Measurements from ENCODE around the gene AFTPH.

AFTPH gene

DNA sequence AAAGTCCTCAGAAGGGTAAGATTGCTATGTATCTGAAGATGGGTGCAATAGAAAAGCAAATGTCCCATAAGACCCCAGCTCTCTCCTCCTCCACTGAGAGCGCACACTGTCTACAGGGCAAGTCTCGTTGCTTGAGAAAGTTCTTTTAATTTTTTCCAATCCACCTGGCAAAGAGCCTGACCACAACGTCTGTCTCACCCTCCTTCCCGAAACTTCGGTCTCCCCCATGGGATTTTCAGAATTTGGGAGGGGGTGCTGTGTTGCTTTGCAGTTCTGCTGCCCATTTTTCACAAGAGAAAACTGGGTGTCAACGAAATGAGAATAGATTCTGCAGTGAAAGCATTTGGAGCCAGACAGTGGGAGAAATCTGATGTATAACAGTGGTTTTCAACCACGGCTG lies 89.1 kb downstream of the AFTPH start:
- DNase-seq (ENCODE audit: low spot score): no peak

DNA sequence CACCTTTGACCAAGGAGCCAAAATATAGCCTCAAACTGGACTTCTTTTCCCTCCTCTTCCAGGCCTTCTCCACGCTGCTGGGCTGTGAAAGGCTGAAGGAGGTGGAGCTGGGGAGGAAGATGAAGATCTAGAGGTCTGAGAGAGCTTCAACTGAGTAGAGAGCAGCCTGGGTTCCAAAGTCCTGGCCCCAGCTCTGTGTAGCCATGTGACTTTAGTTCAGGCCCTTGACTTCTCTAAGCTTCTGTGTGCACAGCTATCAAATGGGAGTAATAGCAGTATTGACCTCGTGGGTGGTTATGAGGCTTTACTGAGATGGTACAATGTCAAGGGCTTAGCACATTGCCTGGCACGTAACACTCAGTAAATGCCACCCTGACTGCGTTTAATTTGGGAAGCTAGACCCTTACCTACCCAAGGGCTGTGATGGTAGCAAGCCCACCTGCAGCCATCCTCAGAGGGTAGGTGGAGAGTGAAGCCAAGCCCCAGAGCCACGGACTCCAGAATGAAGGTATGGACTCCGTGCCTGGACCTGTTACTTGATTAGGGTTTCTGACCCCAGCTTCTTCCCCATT lies 91.2 kb downstream of the AFTPH start:
- no peak for DNase-seq (ENCODE audit: low spot score)

DNA sequence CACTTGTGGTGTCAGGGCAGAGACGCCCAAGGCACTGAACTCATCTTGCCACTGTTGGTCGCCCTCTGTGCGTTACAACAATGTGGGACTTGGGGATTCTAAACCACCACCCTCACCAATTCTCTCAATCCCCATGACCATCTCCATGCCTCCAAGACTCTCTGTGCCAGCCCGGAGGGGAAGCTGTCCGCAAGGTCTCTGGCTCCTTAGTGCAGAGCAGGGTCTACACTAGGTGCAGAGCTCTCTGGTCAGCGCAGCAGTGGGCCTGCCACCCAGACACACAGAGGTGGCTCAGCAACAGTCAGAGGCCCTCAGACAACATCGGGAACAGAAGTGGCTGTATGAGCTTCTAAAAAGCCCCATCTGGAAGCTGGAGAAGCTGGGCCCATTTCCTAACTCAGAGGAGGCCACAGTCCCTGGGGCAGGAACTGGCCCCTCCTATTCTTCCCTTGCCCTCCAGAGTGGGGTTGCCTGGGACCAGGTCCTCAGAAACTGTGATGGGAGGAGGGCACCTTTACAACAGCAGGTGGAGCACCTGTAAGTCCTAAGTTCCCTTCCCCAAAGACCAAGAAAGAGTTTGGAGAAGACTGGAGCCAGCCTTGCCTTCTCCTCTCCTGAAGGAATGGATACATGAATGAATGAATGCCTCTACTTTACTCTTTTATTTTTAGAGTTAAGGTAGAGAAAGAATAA lies 91.9 kb downstream of the AFTPH start:
- no peak for DNase-seq (ENCODE audit: low spot score)

DNA sequence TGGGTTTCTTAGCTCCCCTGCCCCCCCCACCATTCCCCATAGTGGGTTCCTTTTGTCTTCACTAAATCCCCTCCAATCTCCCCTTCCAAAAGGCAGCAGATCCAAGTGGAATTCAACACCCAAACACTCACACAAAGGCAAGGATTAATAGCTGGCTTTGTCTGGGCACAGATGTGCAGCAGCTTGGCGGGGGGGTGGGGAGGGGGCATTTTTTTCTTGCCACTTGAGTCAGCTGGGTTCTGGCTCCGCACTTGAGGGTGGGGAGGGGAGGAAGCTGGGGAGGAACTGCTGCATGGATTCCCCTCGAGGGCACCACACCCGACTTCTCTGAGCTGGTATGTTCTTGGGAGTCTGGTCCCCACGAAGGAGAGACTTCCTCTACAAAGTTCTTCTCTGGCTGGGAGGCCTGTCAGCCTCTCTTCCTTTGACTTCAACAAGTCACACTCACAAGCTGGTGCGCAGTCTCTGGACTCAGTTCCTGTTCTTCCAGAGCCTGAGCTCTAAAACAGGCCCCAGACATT lies 93.6 kb downstream of the AFTPH start:
- no peak for DNase-seq (ENCODE audit: low spot score)

DNA sequence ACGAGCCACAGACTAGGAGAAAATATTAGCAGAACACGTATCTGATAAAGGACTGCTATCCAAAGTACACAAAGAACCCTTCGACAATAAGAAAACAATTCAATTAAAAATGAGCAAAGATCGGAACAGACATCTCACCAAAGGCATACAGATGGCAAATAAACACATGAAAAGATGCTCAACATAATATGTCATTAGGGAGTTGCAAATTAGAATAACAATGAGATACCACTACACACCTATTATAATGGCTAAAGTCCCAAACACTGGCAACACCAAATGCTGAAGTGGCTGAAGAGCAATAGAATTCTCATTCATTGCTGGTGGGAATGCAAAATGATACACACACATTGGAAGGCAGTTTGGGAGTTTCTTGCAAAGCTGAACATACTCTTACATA lies 96.5 kb downstream of the AFTPH start:
- DNase-seq (ENCODE audit: low spot score): no peak

DNA sequence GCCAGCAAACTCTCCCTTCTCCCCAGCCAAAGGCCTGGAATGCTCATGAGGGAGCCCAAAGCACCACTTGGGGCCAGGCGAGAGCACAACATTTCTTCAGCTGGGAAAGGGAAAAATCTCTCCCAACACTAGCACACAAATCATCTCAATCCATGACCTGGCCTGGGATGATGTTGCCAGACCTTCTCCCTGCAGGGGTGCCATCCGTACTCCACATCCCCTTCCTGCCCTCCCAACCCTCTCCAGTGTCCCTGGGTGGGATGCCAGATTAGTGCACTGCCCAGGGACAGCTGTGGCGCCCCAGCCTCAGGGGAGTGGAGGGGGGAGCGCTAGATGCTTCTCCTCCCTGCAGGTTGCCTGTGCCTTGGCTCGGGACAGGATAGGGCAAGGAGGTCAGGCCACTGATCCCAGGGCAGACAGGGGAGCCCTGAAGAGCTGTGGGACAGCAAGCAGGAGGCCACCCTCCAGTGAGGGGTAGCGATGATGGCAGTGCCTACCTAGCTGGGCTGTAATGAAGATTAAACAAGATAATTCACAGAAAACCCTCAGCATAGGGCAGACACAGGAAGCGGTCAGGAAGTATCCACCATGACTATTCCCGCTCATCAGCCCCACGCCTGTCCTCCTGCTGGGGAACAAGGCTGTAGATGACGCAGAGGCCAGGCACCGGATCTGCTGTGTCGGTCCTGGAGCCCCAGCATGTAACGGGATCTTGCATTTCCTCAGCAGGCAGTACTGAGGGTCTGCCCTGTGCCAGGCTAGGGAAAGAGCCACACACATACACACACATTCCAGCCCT lies 98.5 kb downstream of the AFTPH start:
- DNase-seq (ENCODE audit: low spot score): no peak

DNA sequence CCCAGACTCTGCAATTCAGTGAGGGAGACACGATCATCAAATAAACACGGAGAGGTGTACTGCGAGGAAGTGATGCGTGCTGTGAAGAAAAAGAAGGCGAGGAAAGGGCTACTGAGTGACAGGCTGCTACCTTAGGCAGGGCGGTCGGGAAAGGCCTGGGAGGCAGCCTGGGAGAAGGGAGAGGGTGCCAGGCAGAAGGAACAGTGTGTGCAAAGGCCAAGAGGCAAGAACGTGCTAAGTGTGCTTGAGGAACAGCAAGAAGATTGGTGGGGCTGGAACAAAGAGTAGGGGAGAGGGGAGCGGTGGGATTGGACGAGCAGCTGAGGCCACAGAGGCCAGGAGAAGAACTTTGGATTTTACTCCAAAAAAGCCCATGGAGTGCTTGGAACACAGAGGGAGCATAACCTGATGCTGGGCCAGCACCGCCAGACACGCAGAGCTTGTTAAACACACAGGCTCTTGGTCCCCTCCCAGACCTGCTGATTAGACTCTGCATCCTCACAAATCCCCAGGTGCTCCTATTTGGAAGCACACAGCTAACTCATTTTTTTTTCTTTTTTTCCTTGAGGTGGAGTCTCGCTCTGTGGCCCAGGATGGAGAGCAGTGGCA lies 99.2 kb downstream of the AFTPH start:
- no peak for DNase-seq (ENCODE audit: low spot score)

DNA sequence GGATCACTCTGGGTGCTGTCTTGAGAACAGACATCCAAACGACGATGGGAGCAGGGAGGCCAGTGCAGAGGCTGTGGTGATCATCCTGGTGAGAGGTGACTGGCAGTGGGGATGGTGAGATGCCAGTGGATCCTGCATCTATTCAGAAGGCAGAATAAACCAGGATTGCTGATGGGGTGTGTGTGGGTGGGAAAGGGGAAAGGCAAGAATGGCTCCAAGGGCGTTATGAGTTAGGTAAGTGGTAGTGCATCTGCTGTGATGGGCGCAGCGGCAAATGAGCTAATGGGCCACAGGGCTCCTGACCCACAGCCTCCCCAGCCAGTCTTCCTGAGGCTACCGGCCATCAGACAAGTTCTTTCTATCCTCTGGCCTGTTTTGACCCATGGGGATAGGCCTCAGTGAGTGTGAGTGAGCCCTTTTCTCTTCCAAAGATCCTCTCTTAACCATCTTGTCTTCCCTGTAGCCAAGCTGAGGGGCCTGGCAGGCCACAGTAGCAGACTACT lies 100.0 kb downstream of the AFTPH start:
- no peak for DNase-seq (ENCODE audit: low spot score)

DNA sequence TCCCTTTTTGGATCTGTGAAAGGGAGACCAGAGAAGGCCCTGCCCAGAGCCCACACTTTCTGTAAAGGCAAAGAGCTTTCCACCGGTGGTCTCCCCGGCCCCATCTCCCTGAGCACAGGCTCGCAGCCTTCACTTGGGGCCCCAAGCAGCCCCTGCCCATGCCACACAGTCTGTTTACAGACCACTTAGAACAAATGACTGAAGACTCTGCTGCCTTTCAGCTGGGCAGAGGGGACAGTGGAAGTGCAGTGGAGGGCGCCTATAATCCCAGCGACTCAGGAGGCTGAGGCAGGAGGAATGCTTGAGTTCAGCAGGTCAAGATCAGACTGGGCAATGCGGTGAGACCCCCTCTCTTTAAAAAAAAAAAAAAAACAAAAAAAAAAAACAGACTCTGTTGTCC lies 100.7 kb downstream of the AFTPH start:
- DNase-seq (ENCODE audit: low spot score): no peak

DNA sequence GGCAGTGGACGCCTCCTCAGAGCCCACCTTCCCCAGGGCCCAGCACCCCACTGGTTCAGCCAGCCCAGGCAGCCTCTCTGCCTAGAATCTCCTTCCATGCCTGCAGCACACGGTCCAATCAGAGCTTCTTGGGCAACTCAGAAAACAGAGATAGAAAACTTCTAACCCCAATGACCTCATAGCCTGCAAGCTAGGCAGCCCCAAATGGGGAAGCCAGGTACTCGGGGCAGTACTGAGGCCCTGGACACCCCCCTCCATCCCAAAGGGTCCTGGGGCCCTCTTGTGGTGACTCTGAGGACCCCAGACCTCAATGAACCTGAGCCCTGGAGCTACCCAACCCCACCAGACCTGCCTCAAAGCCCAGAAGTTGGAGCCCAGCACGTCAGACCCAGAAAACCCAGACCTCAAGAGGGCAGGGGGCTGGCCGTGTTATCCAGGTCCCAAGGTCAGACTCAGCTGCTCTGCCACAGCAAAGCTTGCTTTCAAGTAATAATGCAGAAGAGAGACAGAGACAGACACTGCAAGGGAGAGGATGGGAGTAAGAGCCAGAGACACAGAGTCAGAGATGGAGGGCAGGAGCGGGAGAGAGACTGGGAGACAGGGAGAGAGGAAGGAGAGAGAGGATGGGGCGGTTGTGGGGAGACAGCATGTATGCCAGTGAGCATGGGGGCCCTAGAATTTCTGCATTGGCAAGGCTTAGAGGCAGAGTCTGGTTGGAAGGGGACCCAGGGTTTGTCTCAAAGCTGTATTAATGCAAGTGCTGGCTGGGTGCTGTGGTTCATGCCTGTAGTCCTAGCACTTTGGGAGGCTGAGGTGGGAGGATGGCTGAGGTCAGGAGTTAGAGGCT lies 101.4 kb downstream of the AFTPH start:
- no peak for DNase-seq (ENCODE audit: low spot score)

DNA sequence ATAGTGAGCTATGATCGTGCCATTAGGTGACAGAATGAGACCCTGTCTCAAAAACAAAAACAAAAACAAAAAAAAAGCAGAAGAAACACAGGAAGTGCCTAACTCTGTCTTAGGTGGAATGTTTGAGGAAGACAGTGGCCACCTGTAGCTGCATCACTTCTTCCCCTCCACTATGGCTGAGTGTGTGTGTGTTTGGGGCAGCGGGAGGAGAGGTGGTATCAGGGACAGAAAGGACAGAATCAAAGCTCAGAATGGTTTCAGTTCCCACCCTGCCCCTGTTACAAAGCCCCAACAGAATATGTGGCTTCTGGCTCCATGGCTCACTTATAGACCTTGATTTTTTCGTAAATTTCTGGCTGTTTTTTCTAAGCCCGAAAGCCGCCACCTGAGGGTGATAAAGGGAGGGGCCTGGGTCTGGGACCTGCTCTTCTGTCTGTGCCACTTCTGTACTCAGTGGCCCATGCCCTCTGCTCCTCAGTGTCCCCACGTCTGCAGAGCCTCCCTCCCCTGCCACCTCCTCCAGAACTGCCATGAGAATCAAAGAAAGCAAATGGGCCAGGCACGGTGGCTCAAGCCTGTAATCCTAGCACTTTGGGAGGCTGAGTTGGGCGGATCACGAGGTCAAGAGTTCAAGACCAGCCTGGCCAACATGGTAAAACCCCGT lies 102.2 kb downstream of the AFTPH start:
- no peak for DNase-seq (ENCODE audit: low spot score)

DNA sequence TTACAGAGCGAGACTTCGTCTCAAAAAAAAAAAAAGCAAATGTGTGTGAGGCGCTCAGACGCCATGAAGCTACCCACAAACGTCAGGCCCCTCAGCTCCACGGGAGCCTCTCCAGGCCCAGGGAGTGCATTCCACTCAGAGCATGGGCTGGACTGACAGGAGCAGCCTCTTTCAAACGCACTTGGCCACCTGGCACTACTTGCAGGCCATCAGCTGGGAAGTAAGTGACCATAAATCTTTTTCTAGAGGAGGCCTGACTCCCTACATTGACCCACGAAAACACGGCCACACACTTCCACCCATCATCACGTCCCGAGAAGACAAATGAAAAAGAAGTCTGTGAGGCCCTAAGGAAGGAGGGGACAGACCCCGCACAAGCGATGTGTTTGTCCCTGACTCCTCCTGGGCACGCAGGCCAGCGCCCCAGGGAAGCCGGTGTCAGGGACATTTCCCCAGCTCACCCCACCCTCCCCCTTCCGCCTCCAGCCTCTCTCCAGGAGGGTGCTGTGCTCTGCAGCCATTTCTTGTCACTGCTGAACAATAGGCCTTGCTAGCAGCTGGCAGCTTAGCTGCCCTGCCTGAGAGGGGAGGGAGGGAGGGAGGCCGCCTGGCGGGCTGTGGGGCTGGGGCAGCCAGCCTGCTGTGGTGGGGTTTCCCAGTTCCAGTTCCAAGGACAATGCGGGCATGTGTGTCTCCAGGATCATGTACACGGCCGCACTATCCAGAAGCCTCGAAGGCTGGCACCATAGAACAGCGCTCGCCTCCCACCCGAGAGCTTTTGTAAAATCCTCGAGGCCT lies 103.0 kb downstream of the AFTPH start:
- no peak for DNase-seq (ENCODE audit: low spot score)

DNA sequence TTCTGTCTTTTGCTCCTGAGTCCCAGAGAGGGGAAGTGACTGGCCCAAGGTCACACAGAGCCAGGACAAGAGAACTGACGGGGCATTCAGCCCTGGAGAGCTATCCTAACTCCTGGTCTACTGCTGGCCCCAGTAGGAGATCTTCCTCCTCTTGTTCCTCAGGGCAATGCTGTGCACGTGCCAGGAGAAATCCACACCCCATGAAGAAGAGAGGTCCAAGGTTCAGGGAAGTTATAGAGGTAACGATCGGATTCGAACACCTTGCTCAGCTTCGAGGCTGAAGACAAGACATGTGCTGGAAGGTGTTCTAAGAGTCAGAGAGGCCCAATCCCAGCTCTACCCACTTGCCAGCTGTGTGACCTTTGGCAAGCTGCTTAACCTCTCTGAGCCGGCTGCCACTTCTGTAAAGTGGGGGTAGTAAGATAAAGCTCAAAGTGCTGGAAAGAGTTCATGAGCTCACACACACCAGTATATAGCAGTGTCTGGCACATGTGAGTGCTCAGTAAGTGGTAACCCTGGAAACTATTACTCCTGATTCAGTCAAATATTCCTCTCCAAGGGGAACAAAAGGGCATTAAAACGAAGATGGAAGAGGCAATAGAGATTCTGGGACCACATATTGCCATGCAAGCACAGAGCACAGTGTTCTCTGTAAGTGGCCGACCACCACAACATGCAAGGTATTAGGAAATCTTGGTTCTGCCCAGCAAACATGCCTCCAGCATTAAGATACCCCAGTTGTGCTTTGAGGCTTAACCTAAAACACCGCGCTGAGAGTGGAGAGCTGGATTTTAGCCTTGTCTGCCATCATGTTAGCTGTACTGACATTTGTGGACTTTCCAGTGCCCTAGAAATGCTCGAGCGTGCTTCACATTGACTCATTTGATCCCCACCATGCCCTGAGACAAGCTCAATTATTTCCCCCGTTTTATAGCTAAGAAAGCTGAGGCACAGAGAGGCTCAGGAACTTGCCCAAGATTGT lies 104.0 kb downstream of the AFTPH start:
- no peak for DNase-seq (ENCODE audit: low spot score)

DNA sequence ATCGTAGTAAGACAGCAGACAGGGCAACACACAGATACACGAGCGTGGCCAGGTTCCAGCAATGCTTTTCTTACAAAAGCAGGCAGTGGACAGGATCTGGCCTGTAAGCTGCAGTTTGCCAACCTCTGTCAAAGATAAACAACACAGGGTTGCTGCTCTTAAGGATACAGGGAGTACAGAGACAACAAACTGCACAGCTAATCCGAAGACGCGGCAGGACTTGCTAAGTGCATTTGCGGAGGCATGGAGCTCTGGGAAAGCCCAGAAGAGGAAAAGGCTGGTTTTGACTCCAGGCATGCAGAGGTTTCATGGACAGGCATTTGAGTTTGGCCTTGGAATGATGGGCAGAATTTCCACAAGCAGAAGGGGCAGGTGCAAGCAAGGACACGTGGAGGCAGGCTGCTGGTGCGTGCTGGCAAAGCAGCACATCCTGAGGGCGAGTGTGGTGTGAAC lies 105.2 kb downstream of the AFTPH start:
- DNase-seq (ENCODE audit: low spot score): no peak

DNA sequence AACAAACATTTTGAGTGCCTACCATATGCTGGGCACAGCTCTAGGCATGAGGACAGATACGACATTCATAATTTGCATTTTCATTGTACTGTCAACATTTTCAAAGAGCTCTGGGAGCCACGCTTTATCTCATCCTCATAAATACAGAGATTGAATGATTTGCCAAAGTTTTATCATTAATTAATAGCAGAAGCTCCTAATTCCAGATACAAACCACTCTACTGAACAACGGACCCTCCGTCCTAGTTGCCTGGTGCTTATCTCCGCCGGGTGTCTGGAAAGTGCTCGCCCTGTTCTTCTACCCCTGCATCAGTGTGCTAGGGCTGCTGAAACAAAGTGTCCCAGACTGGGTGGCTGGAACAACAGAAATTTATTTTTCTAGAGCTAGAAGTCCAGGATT lies 105.7 kb downstream of the AFTPH start:
- DNase-seq (ENCODE audit: low spot score): no peak

DNA sequence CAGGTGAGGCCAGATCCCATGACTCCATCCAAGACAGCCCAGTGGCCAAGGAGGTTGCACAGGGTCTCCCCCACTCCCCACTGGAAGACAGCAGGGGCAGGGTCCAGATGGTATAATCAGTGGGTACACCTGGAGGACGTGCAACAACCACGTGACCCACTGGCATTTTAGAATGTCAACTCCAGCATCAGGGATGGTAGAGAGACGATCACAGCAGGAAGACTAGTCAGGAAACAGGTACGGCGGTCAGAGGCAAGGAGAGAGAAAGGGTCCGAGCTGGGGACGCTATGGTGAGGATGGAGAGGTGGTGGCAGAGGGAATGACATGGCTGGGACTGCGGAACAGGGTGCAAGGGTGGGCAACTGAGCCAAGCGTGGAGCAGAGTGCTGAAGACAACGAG lies 106.6 kb downstream of the AFTPH start:
- DNase-seq (ENCODE audit: low spot score): no peak

DNA sequence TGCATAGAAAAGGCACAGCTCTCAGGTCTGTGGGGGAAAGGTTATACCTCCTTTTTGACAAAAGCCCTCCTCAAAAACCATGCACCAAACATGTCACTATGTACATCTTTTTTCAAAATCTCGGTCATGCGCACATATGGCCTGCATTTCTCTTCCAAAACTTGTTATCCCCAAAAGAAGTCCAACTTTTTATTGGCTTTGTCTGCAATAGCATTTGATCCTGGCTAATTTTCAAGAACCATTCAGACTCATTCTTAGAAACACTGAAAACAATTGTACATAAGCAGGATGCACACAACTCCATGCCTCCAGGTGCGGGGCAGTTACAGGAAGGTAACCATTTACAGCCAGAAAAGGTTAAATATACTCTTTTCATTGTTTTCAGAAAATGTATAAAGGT lies 107.6 kb downstream of the AFTPH start:
- DNase-seq (ENCODE audit: low spot score): no peak

DNA sequence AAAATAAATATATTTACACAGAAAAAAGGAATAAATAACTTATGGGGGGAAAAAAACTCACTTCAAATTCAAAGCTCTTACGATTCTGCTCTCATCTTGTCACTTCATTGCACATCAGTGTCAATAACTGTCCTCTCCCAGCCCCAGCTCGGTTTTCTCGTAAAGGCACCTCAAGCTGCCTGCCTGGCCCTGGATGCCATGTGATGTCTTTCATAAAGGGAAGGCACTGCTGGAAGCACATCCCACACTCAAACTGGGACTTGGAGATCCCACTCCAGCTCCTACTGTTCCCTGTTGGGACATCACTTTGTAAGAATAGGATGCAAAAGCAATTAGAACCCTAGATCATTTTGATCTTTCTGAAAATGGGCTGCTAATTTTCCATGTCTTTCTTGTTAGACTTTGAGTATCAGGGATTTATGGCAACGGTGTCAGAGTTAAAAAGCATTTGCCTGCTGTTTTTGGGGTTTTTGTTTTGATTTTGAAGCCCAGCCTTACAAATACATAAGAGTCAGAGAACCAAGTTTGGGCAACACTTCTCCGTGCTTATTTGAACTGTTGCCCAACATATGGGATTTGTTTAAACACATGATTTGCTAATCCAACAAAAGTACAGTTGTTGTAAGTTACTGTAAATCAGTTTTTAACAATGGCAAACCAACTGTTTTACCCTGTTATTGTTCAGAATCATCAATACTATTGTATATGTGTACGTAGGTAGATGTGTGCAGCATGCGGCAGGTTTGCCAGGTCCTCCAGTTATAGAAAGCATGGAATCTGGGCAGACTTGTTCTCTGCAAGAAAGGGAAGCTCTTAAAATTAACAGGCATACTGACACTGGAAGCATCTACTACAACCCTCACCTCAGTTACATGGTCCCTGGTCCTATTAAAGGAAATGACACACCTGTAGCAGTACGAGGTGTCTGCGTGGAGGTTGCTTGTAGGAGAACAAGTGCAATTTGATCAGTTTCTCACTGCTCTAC lies 109.0 kb downstream of the AFTPH start:
- DNase-seq (ENCODE audit: low spot score): no peak
